ENCODE data around the gene UTS2R.

Gene UTS2R

DNA sequence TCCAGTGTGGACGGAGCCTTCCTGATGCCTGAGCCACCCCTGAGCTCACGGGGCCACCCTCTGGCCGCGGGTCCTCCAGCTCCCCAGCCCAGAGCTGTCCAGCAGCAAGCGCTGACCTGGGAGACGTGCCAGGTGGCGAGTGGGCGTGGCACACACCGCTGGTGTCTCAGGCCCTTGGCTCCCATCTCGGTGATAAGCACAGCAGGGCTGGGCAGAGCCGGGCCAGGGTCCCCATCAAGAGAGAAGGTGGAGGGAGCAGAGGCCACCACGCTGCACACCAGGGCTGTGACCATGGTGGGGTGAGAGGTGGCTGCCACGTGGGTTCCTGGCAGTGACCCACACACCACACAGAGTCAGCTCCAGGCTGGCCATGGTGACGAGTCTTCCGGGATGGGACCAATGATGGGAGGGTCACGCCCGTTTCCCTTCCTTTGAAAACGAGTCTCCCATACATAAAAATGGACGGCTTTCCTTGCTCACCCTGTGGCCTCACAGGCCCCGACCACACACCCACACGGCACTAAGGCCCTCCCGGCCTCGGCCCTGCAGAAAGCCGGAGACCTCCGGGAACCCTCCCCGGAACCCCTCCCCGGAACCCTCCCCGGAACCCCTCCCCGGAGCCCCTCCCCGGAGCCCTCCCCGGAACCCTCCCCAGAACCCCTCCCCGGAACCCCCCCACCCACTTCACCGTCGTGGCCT is 16.8 kb downstream of the UTS2R start:
- DNase-seq (ENCODE audit: low read depth in 3 of 3, low spot score in 1 of 3), result no peak

DNA sequence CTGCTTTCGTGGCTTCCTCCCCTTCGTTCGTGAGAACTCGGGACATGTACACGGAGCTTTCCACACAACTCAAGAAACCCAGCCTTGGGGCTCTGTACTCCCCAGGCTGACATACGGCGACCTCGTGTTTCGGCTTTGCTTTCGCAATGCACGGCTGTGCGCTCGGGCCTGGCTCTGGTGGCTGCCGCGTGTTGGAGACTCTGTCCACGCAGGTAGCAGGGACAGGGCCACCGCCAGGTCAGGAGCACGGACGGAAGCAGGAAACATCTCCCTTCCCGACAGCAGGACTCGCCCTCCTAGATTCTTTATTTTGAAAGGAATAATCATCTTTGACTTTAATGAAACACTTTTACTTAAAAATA is 17.3 kb downstream of the UTS2R start:
- DNase-seq (ENCODE audit: low read depth in 3 of 3, low spot score in 1 of 3), result no peak

DNA sequence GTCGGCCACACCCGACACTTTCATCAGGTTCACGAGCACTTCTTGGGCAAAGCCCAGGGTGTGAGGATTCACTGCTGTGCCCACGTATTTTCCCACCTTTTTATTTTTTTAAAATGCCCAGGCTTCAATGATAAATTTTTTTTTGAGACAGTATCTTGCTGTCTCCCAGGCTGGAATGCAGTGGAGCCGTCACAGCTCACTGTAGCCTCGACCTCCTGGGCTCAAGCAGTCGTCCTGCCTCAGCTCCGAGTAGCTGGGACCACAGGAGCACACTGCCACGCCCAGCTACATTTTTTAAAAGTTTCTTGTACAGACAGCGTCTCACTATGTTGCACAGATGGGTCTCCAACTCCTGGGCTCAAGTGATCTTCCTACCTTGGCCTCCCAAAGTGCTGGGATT is 17.8 kb downstream of the UTS2R start:
- DNase-seq (ENCODE audit: low read depth in 3 of 3, low spot score in 1 of 3), result no peak

DNA sequence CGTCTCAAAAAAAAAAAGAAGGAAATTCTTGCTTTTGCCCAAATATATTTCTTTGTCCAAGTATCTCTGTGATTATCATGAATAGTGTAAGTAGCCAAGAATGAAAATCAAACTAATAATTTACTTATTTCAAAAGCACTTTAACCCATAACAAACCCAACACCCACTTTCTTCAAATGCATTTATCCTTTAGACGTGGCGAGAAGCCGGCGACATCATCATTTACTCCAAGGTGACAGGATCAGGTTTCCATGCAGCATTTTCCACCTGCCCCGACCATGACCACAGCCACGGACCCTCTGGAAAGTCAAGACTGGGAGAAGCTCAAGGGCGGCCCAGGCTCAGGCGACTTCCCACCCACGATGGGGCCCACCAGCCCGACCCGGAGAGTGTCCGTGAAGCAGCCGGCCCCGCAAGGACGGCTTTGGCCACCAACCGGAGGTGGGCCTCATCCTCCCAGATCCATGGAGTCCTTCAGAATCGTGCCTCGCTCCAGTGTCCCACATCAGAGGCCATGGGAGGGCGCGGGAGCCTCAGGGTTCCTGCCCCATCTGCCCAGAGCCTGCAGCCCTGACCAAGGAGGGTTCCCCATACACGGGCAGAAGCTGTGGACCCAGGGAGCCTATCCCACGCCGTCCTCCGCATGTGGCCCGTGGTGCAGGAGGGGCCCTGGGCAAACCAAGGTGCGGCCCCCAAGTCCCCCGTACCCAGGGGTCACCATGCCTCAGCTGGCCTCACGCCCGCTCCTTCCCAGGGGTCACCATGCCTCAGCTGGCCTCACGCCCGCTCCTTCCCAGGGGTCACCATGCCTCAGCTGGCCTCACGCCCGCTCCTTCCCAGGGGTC is 18.7 kb downstream of the UTS2R start:
- no peak for DNase-seq (ENCODE audit: low read depth in 3 of 3, low spot score in 1 of 3)

DNA sequence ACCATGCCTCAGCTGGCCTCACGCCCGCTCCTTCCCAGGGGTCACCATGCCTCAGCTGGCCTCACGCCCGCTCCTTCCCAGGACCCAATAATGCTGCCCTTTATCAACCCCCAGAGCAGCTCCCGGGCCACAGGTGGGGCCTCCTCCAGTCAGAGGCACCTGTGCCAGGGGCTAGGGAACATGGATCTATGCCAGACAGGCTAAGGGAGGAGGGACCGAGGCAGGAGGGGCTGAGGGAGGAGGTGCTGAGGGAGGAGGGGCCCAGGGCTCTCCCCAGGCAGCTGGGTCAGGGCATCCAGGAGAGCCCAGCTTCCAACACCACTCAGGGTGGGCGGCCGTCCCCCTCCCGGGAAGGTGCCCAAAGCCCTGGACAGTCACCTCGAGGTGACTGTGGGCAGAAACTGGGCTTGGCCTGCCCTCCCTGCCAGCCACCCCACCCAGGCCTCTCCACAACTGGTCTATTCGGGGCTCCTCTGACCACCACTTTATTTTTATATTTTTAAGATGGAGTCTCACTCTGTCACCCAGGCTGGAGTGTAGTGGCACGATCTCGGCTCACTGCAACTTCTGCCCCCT is 19.4 kb downstream of the UTS2R start:
- no peak for DNase-seq (ENCODE audit: low read depth in 3 of 3, low spot score in 1 of 3)

DNA sequence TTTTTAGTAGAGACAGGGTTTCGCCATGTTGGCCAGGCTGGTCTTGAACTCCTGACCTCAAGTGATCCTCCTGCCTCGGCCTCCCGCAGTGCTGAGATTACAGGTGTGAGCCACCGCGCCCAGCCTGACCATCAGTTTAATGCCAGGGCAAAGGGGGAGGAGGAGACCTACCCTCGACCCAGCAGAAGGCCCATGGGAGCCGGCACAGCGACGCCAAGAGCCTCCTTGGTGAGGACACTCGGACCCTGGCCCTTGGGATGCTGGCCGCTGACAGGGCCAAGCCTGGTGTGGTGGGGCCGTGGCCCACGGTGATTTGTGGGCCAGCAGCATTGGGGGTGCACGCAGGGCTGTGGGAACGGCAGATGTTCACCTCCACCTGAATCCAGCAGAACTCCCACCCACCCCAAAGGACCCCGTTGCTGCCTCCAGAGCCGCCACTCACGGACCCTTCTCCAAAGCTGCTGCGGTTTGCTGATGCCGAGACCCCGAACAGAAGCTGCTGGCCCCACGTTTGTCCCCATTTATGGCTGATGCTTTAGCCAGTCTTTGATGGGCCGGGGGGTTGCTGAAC is 20.0 kb downstream of the UTS2R start:
- DNase-seq (ENCODE audit: low read depth in 3 of 3, low spot score in 1 of 3), result no peak

- DNase-seq (ENCODE audit: low read depth in 3 of 3, low spot score in 1 of 3), result no peak
These were observed 20.8 kb downstream of the UTS2R start for GRCh38 chr17:82392209-82392920.

DNA sequence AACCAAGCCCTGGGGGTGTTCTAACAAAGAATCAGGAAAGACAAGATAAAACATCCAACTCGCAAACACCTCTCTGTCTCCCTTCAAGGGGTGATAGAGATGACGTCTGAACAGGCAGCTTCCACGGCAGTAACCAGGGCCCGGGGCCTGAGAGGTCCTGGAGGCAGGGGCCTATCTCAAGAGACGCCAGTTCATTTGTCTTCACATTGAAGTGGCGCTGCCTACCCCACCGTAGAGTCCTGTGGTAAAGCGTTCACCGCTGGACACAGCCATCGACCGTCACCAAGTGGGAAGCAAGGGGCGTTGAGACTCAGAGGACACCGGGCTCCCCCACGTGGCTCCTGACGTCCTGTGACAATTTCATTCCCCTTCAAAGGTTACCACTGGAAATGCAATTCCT is 21.4 kb downstream of the UTS2R start:
- no peak for DNase-seq (ENCODE audit: low read depth in 3 of 3, low spot score in 1 of 3)

DNA sequence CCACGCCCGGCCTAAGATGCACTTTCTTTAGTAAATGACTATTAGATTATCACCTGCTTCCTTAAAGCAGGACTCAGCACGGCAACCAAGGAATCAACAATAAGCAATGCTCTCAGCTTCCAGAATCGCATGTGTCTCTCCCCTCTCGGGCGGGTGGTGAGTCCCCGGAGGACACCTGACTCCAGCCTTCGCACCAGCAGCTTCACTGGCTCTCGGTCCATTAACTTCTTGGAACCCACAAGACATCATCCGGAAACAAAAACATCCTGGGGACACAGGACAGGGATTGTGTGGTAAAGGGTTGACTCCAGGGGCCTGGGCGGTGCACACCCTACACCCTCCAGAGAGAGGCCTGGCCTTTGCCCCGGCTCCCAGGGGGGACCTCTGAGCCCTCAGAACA is 22.7 kb downstream of the UTS2R start:
- no peak for DNase-seq (ENCODE audit: low read depth in 3 of 3, low spot score in 1 of 3)

GRCh38 chr17:82396601-82397435 is 25.3 kb downstream of the UTS2R start:
- no peak for DNase-seq (ENCODE audit: low read depth in 3 of 3, low spot score in 1 of 3)

DNA sequence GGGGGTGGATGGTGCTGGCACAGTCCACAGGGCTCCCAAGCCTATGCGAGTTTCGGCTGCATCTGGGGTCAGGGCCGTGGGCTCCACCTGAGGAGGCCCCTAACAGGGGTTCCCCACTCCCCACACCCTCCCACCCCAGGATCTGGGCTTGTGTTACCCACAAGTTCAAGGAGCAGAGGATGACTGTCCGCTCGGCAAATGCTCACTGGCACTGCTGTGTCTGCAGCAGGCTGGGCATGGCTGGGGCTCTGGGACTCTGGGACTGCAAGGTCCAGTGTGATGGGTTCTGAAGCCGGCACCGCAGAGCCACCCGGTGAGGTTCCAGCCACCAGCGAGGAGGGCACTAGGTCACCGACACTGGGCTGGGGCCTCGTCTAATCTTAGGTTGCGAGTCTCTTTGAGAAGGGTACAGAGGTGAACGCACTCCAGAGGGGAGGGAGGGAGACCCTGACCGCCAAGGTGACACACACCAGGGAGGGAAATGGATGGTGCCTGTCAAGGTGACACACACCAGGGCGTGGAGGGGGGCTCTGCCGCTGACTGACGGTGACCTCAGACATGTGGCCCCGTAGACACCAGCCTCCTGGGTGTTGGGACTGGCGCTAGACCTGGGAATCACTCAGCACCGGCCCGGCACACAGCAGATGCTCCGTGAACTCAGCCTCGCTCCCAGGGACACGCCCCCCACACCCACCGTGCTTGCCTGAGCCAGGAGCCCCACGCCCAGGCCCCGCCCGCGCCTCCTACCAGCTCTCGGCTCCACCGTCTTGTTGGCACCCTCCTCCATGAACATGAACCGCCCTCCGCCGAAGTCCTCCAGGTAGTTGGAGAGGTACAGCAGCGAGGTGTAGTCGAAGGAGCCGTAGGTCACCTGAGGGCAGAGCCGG is 26.1 kb downstream of the UTS2R start:
- DNase-seq (ENCODE audit: low read depth in 3 of 3, low spot score in 1 of 3), result no peak

DNA sequence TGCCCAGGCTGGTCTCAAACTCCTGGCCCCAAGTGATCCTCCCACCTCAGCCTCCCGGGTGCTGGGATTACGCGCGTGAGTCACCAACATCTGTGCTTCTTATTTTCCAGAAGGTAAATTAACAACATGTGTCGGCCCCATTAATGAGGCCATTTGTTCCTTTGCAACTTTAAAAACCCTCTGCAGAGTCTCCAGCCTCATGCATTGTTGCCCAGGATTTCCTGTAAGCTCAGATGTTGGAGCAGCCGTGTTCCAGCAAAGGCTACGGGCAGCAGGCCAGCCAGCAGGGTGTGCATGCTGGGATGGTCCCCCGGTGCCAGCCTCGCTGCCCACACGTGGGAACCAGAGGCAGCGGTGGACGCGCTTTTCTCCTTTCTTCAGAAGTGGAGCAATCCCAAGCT is 27.5 kb downstream of the UTS2R start:
- DNase-seq (ENCODE audit: low read depth in 3 of 3, low spot score in 1 of 3), result no peak

GRCh38 chr17:82399601-82400101 is 28.1 kb downstream of the UTS2R start:
- no peak for DNase-seq (ENCODE audit: low read depth in 3 of 3, low spot score in 1 of 3)

DNA sequence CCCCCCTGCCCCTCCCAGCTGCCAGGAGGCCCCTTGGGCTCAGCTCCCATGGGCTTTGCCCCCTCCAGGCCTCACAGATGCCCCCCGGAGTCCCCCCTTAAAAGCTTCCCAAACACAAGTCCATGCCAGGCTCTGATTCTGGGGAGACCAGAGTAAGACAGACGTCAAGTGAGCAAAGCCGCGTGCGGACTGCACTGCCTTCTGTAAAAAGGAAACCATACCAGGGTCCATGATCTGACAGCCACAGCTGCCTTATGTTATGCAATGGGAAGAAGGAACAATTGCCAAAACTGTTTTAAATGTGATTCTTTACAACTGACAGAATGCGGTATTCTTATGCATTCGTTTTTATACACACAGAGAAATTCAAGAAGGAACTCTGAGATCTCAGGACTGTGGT is 28.6 kb downstream of the UTS2R start:
- DNase-seq (ENCODE audit: low read depth in 3 of 3, low spot score in 1 of 3), result no peak

DNA sequence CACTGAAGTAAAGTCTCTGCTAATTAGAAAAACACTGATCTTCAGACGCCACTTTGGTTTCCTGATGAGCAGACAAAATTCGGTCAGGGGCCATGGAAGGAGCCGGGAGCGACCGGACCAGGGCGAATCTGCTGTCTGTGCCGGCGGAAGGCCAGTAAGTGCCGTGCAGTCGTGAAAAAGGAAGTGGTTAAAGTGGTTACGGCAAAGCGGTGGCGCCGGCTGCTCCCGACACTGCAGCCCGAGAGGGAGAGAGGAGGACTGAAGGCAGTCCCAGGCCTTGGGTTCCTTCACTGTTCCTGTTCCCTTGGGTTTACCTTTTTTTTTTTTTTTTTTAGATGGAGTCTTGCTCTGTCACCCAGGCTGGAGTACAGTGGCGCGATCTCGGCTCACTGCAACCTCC is 29.3 kb downstream of the UTS2R start:
- peak in 2 of 3 donors; percentile 6 to 24 for DNase-seq (ENCODE audit: low read depth in 3 of 3, low spot score in 1 of 3)

DNA sequence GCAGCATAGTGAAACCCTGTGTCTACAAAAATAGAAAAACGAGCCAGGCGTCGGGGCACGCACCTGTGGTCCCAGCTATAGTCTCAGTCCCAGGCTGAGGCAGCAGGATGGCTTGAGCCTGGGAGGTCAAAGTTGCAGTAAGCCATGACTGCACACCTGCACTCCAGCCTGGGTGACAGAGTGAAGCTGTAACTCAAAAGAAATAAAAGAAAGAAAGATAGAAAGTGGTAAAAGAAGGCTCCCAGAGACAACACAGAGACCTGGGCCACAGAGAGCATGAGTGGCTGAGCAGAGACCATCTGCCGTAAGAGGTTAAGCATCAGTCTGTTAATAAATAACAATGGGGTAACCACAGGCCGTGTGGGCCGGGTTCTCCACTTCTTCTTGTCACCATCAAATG is 31.3 kb downstream of the UTS2R start:
- DNase-seq (ENCODE audit: low read depth in 3 of 3, low spot score in 1 of 3), result no peak

- DNase-seq (ENCODE audit: low read depth in 3 of 3, low spot score in 1 of 3), result no peak
These were observed 32.4 kb downstream of the UTS2R start for GRCh38 chr17:82403662-82404660.

DNA sequence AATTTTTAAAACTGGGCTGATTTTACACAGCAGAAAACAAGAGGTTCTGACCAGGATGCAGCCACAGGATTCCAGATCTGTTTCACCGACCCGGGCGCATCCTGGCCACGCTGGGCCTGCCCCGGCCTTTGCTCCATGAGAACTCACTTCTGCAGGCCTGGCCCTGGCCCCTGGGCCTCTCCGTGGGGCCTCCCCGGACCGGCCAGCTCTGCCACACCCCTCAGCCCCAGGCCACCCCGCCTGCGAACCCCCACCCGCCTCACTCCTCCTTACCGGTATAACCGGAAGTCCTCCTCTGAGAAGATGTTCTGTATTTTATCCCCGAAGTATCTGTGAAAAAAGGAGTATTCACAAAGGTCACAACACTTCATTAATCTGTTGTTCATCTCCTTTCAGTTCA is 33.5 kb downstream of the UTS2R start:
- DNase-seq (ENCODE audit: low read depth in 3 of 3, low spot score in 1 of 3), result no peak
